Endothelial cell of umbilical vein (primary cell): ENCODE measurements around the gene SCAI. TPM values are rescaled to one million over a fixed set of nuclear protein-coding genes. Genes with fewer than 3 reads are reported as not detected.
"Not testable (repeated sequence)": the region's sequence is repeated elsewhere in the genome, so short reads cannot be mapped to it uniquely, and the experiment has no call there.

Source experiments
- BruUV-seq: library from RNA; stranded (reverse); fragments of 400-500 nt; replicated peaks from 2 replicates; lab custom pipeline; 2021; lab: Mats Ljungman, UMichigan
- CTCF ChIA-PET: fragments of 300-600, 350-600 bp; sonication (Branson Sonifier 250); formaldehyde crosslinking; loops from one replicate; lab custom pipeline; 2021; ENCODE audit warnings: antibody characterized with exemption, inconsistent platforms; lab: Charles Lee
- POLR2A ChIA-PET: fragments of 300-600, 350-600 bp; sonication (Branson Sonifier 250); formaldehyde crosslinking; loops from one replicate; lab custom pipeline; 2021; ENCODE audit warnings: antibody characterized with exemption, inconsistent platforms; lab: Charles Lee
- DNase-seq: peaks from one replicate; pipeline ENCODE4 v3.0.0-alpha.2; 2011; ENCODE audit warnings: low read depth, low spot score
- FAIRE-seq: peaks from 2 replicates; lab custom pipeline; 2011; peaks lifted over from hg19 to GRCh38; lab: Jason Lieb, UNC
- H2AFZ ChIP-seq: 2 replicates; pipeline ENCODE4 v1.6.0; 2012; ENCODE audit warnings: low read depth, low read length, control low read depth, inconsistent platforms
- H3K27ac ChIP-seq: 2 replicates; pipeline ENCODE4 v1.5.1; 2011; ENCODE audit warnings: low read depth, mild to moderate bottlenecking, control low read depth, low read length, moderate library complexity; ENCODE audit not compliant: insufficient read depth
- H3K27me3 ChIP-seq, 2 experiments: 2 replicates each; pipeline versions ENCODE4 v1.6.0 to v1.6.1; 2011; ENCODE audit warnings: low read length in 2 of 2, mixed read lengths in 1 of 2; ENCODE audit not compliant: control insufficient read depth in 2 of 2, insufficient read depth in 2 of 2
- H3K36me3 ChIP-seq, 2 experiments: 2 replicates in 1 of 2; 3 replicates in 1 of 2; pipeline ENCODE4 v1.5.1; 2011; ENCODE audit warnings: low read length in 2 of 2, mild to moderate bottlenecking in 1 of 2, moderate library complexity in 1 of 2; ENCODE audit not compliant: control insufficient read depth in 2 of 2, insufficient read depth in 2 of 2; ENCODE audit errors: extremely low read depth in 1 of 2
- H3K4me1 ChIP-seq: 3 replicates; pipeline ENCODE4 v1.5.1; 2011; ENCODE audit warnings: mild to moderate bottlenecking, low read length; ENCODE audit not compliant: control insufficient read depth, insufficient read depth; ENCODE audit errors: extremely low read depth
- H3K4me2 ChIP-seq: 2 replicates; pipeline ENCODE4 v1.6.1; 2011; ENCODE audit warnings: low read length, control low read depth, mixed read lengths; ENCODE audit not compliant: insufficient read depth
- H3K4me3 ChIP-seq, 3 experiments: fragments of 200-600 bp in 1 of 3; sonication (generic), shearing (Covaris generic) in 1 of 3; replicated peaks in 1 of 3; 2 replicates each; pipeline ENCODE4 v1.5.1; 2011 to 2016; ENCODE audit warnings: control low read depth in 3 of 3, low read length in 3 of 3, mild to moderate bottlenecking in 2 of 3, inconsistent platforms in 1 of 3, low read depth in 1 of 3, moderate library complexity in 1 of 3; ENCODE audit not compliant: insufficient read depth in 1 of 3
- H3K79me2 ChIP-seq: 2 replicates; pipeline ENCODE4 v1.6.0; 2012; ENCODE audit warnings: low read length, inconsistent platforms; ENCODE audit not compliant: control insufficient read depth, insufficient read depth
- H3K9ac ChIP-seq: replicated peaks from 2 replicates; pipeline ENCODE3; 2011; ENCODE audit warnings: low read length, control low read depth; ENCODE audit not compliant: insufficient read depth; ENCODE audit errors: extremely low read depth
- H3K9me1 ChIP-seq: replicated peaks from 3 replicates; pipeline ENCODE4 v1.6.0; 2011; ENCODE audit warnings: mild to moderate bottlenecking, low read length; ENCODE audit not compliant: control insufficient read depth, insufficient read depth; ENCODE audit errors: extremely low read depth
- H3K9me3 ChIP-seq: replicated peaks from 2 replicates; pipeline ENCODE4 v1.5.1; 2012; ENCODE audit warnings: low read length, inconsistent platforms; ENCODE audit not compliant: control insufficient read depth, insufficient read depth
- H4K20me1 ChIP-seq: replicated peaks from 2 replicates; pipeline ENCODE3; 2011; ENCODE audit warnings: mild to moderate bottlenecking, low read length; ENCODE audit not compliant: control insufficient read depth, insufficient read depth; ENCODE audit errors: extremely low read depth
- GATA2 ChIP-seq: IDR thresholded peaks from 2 replicates; pipeline ENCODE4 v1.7.0; 2011; ENCODE audit warnings: low read depth, mild to moderate bottlenecking, moderate library complexity, mixed read lengths, low read length; ENCODE audit not compliant: insufficient read length, insufficient read depth
- POLR2AphosphoS5 ChIP-seq: IDR thresholded peaks from 2 replicates; pipeline ENCODE4 v1.6.1; 2012; ENCODE audit warnings: low read depth, mild to moderate bottlenecking, control low read depth, low read length, moderate library complexity; ENCODE audit not compliant: insufficient read depth
- dilution Hi-C: fragments of 300-500 bp; cut with MboI; formaldehyde crosslinking; loops from one replicate; pipeline ENCODE4 v1.15.0; 2019; ENCODE audit warnings: low sequenced_read_pairs; ENCODE audit not compliant: extremely low pct_ligation_motif_present
- intact Hi-C: fragments of 100-400 bp; cut with micrococcal nuclease; formaldehyde crosslinking; loops from one replicate; pipeline ENCODE4 v1.10.0; 2022
- polyA plus RNA-seq, 4 experiments: library from polyadenylated mRNA; depleted of rRNA in 3 of 4; stranded (reverse) in 3 of 4; unstranded in 1 of 4; fragments of >200 nt; gene quantifications; 2 replicates each; pipeline versions ENCODE4 v1.2.1 to v1.2.3, GENCODE V29; 2011 to 2012; ENCODE audit warnings: missing spikeins in 1 of 4
- total RNA-seq: library from RNA; stranded (reverse); gene quantifications from 2 replicates; pipeline ENCODE4 v1.2.3, GENCODE V29; 2021
- TF ChIP-seq, protein P1 (sequence below): IDR thresholded peaks from 2 replicates; pipeline ENCODE4 v1.6.1; 2011; ENCODE audit not compliant: insufficient read depth, insufficient read length

SCAI gene
- total and polyA plus RNA-seq, 2 donors (not counting 3 experiments of a cell fraction or from before 2014, with no cell fraction given): 2.0 to 9.3 TPM

DNA sequence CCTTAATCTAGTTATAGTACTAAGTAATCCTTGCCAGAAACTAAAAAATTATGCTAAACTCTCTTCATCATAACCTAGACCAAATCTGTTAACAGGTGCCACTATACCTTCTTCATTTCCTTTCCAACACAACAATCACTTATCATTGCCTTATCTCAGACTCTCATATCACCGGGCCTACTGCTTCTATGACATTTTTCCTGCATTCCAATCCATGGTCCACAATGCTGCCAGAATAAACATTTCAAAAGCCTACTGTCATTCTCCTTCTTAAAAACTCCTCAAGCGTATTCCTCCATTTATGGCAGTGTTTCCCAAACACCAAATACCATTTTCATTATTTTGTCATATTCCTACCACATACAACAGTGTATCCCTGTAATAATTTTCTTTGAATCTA lies 39.7 kb upstream of the SCAI start:
- TF ChIP-seq GATA2: peak; percentile 82
- TF ChIP-seq POLR2AphosphoS5: peak; percentile 45
- TF ChIP-seq, protein P1, sequence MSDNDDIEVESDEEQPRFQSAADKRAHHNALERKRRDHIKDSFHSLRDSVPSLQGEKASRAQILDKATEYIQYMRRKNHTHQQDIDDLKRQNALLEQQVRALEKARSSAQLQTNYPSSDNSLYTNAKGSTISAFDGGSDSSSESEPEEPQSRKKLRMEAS: no peak
- no peak overlapping the region for H3K9ac ChIP-seq
- DNase-seq (peak; percentile 77), FAIRE-seq (peak; percentile 69)
- H3K9me3 ChIP-seq: no peaks in the 10 kb centered on the region
- BruUV-seq: no TSS peak
- H3K4me1 ChIP-seq: peaks cover 15% of the 10 kb centered on the region
- ChIA-PET CTCF (no interaction called here), POLR2A (no interaction called here)
- intact Hi-C loops (loop anchor here (2.0 kb wide), 1 partner anchor 18 kb away; the partner anchor contains the start of gene RABEPK), dilution Hi-C loops (no loop called here)
- no peaks in the 10 kb centered on the region for H3K36me3 ChIP-seq
- peaks cover 5% of the 10 kb centered on the region for H4K20me1 ChIP-seq
- peaks cover 82% of the 10 kb centered on the region for H3K79me2 ChIP-seq
- H3K27me3 ChIP-seq: no peaks in the 10 kb centered on the region
- H3K4me2 ChIP-seq: peak overlapping the region; percentile 38
- H3K9me1 ChIP-seq: no peaks in the 10 kb centered on the region
- no peak overlapping the region for H3K4me3 ChIP-seq
- peak overlapping the region; percentile 1 for H3K27ac ChIP-seq
- H2AFZ ChIP-seq: no peak overlapping the region

DNA sequence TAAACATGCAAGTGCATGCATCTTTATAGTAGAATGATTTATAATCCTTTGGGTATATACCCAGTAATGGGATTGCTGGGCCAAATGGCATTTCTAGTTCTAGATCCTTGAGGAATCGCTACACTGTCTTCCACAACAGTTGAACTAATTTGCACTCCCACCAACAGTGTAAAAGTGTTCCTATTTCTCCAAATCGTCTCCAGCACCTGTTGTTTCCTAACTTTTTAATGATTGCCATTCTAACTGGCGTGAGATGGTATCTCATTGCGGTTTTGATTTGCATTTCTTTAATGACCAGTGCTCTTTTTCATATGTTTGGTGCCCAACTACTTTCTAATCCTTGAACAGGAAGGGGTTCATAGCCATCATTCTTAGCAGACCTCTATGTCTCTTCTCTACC lies 38.4 kb upstream of the SCAI start:
- H3K27me3 ChIP-seq, H3K9me3 ChIP-seq, H3K36me3 ChIP-seq, FAIRE-seq, H4K20me1 ChIP-seq, H3K27ac ChIP-seq, POLR2A ChIA-PET, H3K9me1 ChIP-seq, dilution Hi-C loops, H3K4me2 ChIP-seq, BruUV-seq, H3K9ac ChIP-seq, DNase-seq, H2AFZ ChIP-seq, H3K4me3 ChIP-seq, CTCF ChIA-PET: not testable (repeated sequence)
- peaks cover 81% of the 10 kb centered on the region for H3K79me2 ChIP-seq
- peaks cover 15% of the 10 kb centered on the region for H3K4me1 ChIP-seq
- intact Hi-C loops: loop anchor here (2.0 kb wide), 1 partner anchor 19 kb away; the partner anchor contains the start of gene RABEPK
